DND-41 (cell line): ENCODE data around the gene FUT9.

ENCODE experiments used
- CTCF ChIP-seq: IDR thresholded peaks from 2 replicates; pipeline ENCODE4 v1.5.1; 2012; ENCODE audit warnings: borderline replicate concordance, low read length, moderate library complexity, mild to moderate bottlenecking; ENCODE audit not compliant: poor library complexity, severe bottlenecking; ENCODE audit errors: extremely low read depth
- EZH2 ChIP-seq: IDR thresholded peaks from 3 replicates; pipeline ENCODE4 v1.6.1; 2012; ENCODE audit warnings: borderline replicate concordance, low read depth, mild to moderate bottlenecking, moderate library complexity, low read length, inconsistent platforms; ENCODE audit not compliant: severe bottlenecking

GRCh38 chr6:96196633-96197032, 180.9 kb downstream of the FUT9 start:
- TF ChIP-seq CTCF (no peak), EZH2 (no peak)
